Fibroblast of lung (primary cell): ENCODE data around the gene ITGB7.

Source experiments
- CTCF ChIP-seq, 2 donors: IDR thresholded peaks in 1 of 2; conservative IDR thresholded peaks in 1 of 2; 1 replicate in 1 of 2; 2 replicates in 1 of 2; pipeline ENCODE4 v1.5.1; 2011 to 2012; ENCODE audit warnings: low read length in 2 of 2, control low read depth in 1 of 2, inconsistent platforms in 1 of 2, low read depth in 1 of 2, mild to moderate bottlenecking in 1 of 2
- EZH2 ChIP-seq: IDR thresholded peaks from 2 replicates; pipeline ENCODE4 v1.5.1; 2012; ENCODE audit warnings: low read length, control low read depth, mild to moderate bottlenecking; ENCODE audit errors: missing control alignments

GRCh38 chr12:53239643-53240258 is 32.7 kb upstream of the ITGB7 start:
- TF ChIP-seq CTCF (conservative IDR thresholded peaks at IDR 0.05 in 1 of 2, IDR thresholded peaks at IDR 0.05 in 1 of 2; ENCODE audit: low read depth in 1 of 2, low read length in 2 of 2) (no peak), EZH2 (no peak)
